ENCODE measurements around the gene PPP1CC. TPM values are rescaled to one million over a fixed set of nuclear protein-coding genes. Genes with fewer than 3 reads are reported as not detected.
A peak's percentile ranks its signal among the peaks of the same experiment; 100 is the strongest.

The PPP1CC gene
- total RNA-seq, 2 donors from 2014 or later, result 179 to 201 TPM

- Histone ChIP-seq H3K4me1 (ENCODE audit: control insufficient read depth, insufficient read depth, low read length) (no peaks in the 10 kb centered on the region), H3K4me3 (ENCODE audit: low read length) (no peak overlapping the region), H3K9ac (ENCODE audit: extremely low read depth, low read length, poor library complexity, severe bottlenecking) (no peak overlapping the region), H3K27ac (ENCODE audit: low read depth, low read length) (no peak overlapping the region), H3K27me3 (ENCODE audit: control insufficient read depth, insufficient read depth, low read length, poor library complexity, severe bottlenecking) (peaks cover 17% of the 10 kb centered on the region), H3K9me3 (ENCODE audit: control insufficient read depth, low read length) (peaks cover 11% of the 10 kb centered on the region), H3K36me3 (ENCODE audit: control insufficient read depth, insufficient read depth, low read length) (no peaks in the 10 kb centered on the region)
- WGBS, 2 experiments (ENCODE audit: insufficient coverage in 1 of 2, insufficient read length in 1 of 2), result 75 to 83% methylated on average over 1 to 4 of the region's 4 CpGs
- no peak for DNase-seq
- Mint-ChIP-seq H3K27ac (peak overlapping the region; percentile 20), H3K9me3 (peaks cover 19% of the 10 kb centered on the region), H3K36me3 (ENCODE audit: low read depth) (peaks cover 5% of the 10 kb centered on the region), H3K27me3 (ENCODE audit: insufficient read depth) (peaks cover 7% of the 10 kb centered on the region), H3K4me1 (peaks cover 3% of the 10 kb centered on the region), H3K4me3 (no peak overlapping the region)
- no peak for TF ChIP-seq CTCF (conservative IDR thresholded peaks at IDR 0.05)
Observed at GRCh38 chr12:110776410-110776809, 33.7 kb upstream of the PPP1CC start.

GRCh38 chr12:110775997-110776396 lies 33.3 kb upstream of the PPP1CC start:
- no peak for DNase-seq
- peaks cover 23% of the 10 kb centered on the region for H3K9me3 Mint-ChIP-seq
- H3K4me3 Mint-ChIP-seq, result no peak overlapping the region
- peaks cover 5% of the 10 kb centered on the region for H3K36me3 Mint-ChIP-seq (ENCODE audit: low read depth)
- Histone ChIP-seq H3K27me3 (ENCODE audit: control insufficient read depth, insufficient read depth, low read length, poor library complexity, severe bottlenecking) (peaks cover 17% of the 10 kb centered on the region), H3K9ac (ENCODE audit: extremely low read depth, low read length, poor library complexity, severe bottlenecking) (no peak overlapping the region), H3K36me3 (ENCODE audit: control insufficient read depth, insufficient read depth, low read length) (no peaks in the 10 kb centered on the region), H3K4me3 (ENCODE audit: low read length) (no peak overlapping the region), H3K9me3 (ENCODE audit: control insufficient read depth, low read length) (peaks cover 15% of the 10 kb centered on the region), H3K4me1 (ENCODE audit: control insufficient read depth, insufficient read depth, low read length) (no peaks in the 10 kb centered on the region), H3K27ac (ENCODE audit: low read depth, low read length) (no peak overlapping the region)
- WGBS, 2 experiments (ENCODE audit: insufficient coverage in 1 of 2, insufficient read length in 1 of 2), result 100% methylated on average over 1 of the region's 1 CpG
- H3K4me1 Mint-ChIP-seq, result peaks cover 3% of the 10 kb centered on the region
- H3K27me3 Mint-ChIP-seq (ENCODE audit: insufficient read depth), result peaks cover 7% of the 10 kb centered on the region
- TF ChIP-seq CTCF (conservative IDR thresholded peaks at IDR 0.05), result no peak
- no peak overlapping the region for H3K27ac Mint-ChIP-seq

GRCh38 chr12:110774824-110775223 lies 32.1 kb upstream of the PPP1CC start:
- Histone ChIP-seq H3K4me3 (ENCODE audit: low read length) (no peak overlapping the region), H3K4me1 (ENCODE audit: control insufficient read depth, insufficient read depth, low read length) (no peaks in the 10 kb centered on the region), H3K27ac (ENCODE audit: low read depth, low read length) (no peak overlapping the region), H3K9ac (ENCODE audit: extremely low read depth, low read length, poor library complexity, severe bottlenecking) (no peak overlapping the region), H3K36me3 (ENCODE audit: control insufficient read depth, insufficient read depth, low read length) (no peaks in the 10 kb centered on the region), H3K9me3 (ENCODE audit: control insufficient read depth, low read length) (peaks cover 27% of the 10 kb centered on the region), H3K27me3 (ENCODE audit: control insufficient read depth, insufficient read depth, low read length, poor library complexity, severe bottlenecking) (peaks cover 17% of the 10 kb centered on the region)
- H3K36me3 Mint-ChIP-seq (ENCODE audit: low read depth), result peaks cover 5% of the 10 kb centered on the region
- no peak for TF ChIP-seq CTCF (conservative IDR thresholded peaks at IDR 0.05)
- H3K27me3 Mint-ChIP-seq (ENCODE audit: insufficient read depth), result peaks cover 7% of the 10 kb centered on the region
- H3K9me3 Mint-ChIP-seq, result peaks cover 30% of the 10 kb centered on the region
- H3K4me3 Mint-ChIP-seq, result no peak overlapping the region
- no peak for DNase-seq
- WGBS, 2 experiments (ENCODE audit: insufficient coverage in 1 of 2, insufficient read length in 1 of 2), result 85 to 100% methylated on average over 1 to 2 of the region's 2 CpGs
- peaks cover 3% of the 10 kb centered on the region for H3K4me1 Mint-ChIP-seq
- no peak overlapping the region for H3K27ac Mint-ChIP-seq
